HG02943 (cell line): ENCODE data around the gene ZNF277.

ENCODE experiments used
- ATAC-seq: cut with Tn5 transposase; IDR thresholded peaks from one replicate; pipeline ENCODE4 v1.9.1; 2021; ENCODE audit warnings: mild to moderate bottlenecking, low read depth, moderate library complexity; ENCODE audit not compliant: unreplicated experiment

The ZNF277 gene

DNA sequence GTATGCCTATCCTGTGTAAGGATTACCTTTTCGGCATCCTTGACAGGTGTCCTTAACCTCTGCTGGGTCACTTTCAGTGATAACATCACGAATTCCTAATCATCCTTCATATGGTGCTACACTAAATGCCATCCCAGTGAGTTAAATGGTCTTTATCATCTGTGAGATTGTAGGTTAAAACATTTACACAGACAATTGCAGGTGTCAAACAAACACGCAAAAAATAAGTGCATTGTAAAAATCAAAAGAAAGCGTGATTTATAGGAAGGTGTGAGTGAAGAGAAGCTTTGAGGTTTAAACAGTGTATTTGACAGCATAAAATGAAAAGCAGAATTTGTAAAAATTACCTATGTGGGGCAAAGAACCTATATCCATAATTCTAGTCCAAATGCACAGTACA lies 132.3 kb downstream of the ZNF277 start:
- ATAC-seq, result no peak

DNA sequence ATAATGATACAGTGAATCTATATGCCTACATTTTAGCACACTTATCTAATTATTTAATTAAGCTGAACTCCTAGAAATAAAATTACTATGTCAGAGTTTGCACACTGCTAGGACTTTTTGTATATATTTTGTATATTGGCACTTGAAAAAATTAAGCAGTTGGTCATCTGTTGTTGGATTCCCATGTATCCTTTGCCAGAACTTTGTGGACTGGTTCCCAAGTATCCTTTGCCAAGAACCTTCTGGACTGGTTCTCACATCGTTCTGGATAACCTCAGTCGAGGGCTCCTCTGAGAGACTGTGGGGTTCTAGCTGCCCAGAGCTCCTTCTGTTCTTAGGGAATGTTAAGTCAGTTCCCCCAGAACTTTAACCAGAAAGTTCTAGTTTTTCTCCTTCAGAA lies 135.0 kb downstream of the ZNF277 start:
- ATAC-seq, result no peak

- ATAC-seq, result no peak
Observed at GRCh38 chr7:112346381-112347060, 140.0 kb downstream of the ZNF277 start.

DNA sequence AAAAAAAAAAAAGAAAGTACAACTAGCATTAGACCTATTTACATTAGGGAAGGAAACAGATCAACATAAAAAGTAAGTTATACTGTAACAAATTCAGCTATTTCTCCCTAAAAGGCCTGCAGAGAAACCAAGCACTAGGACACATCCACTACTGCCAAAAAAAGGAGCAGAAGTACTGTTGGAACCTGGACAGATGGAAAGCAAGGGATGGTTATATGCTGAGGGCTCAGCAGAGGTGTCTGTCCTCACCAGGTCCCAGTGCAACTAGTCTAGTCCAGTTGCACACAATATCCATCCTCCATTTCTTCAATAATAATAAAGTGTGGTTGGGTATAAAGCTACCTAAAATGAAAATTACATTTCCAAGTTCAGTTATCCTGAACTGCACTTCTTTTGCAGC lies 140.6 kb downstream of the ZNF277 start:
- no peak for ATAC-seq

- no peak for ATAC-seq
Observed at GRCh38 chr7:112350585-112350984, 144.1 kb downstream of the ZNF277 start.

DNA sequence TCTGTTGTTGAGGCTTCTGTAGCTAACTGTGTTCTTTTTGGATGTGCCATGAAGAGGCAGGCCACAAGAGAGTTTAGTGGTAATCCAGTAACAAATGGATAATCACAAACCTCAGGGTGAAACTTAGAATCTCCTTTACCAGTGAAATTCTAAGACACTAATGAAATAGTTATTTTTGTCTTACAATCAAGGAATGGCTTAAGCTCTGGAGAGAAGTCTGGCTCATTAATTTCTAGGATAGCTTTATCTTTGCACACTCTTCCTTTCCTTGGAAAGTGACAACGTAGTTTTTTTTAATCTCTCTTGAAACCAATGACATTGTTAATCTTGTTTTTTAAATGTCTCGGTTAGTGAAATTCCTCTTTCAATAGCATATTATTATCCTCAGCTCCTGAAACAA lies 150.1 kb downstream of the ZNF277 start:
- ATAC-seq, result no peak

DNA sequence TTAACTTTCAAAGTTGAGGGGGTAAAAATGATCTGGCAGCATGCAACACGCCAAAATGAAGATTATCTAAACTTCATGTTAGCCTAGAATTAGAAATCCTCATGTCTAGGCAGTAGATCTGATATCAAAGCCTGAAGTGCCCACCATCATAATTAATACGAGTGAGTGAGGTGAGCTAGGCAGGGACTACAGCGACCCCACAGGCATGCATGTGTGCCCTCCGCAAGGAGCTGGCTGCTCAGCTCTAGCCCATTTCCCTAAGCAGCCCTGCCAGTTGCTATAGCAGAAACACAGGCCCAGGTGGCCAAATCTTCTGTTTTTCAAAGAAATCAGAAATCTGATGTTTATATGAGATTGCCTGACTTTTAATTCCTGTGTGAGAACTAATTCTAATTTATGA lies 150.6 kb downstream of the ZNF277 start:
- no peak for ATAC-seq

DNA sequence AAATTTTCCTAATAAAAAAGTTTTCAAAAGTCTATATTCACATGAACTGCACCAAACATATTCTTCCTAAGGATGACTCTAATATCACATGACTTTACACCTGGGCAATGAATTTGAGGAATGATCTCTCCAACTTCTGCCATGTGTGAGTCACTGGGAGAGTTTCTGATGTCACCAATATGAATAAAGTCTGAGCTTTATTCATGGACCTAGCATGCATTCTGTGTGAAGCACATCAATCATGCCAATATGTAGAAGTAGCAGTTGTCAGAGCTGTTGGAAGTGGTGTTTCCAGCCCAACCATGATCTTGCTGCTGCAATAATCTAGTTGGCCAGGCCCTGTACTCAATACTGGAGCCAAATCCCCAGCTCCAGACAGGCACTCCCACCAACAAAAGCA lies 152.0 kb downstream of the ZNF277 start:
- no peak for ATAC-seq

DNA sequence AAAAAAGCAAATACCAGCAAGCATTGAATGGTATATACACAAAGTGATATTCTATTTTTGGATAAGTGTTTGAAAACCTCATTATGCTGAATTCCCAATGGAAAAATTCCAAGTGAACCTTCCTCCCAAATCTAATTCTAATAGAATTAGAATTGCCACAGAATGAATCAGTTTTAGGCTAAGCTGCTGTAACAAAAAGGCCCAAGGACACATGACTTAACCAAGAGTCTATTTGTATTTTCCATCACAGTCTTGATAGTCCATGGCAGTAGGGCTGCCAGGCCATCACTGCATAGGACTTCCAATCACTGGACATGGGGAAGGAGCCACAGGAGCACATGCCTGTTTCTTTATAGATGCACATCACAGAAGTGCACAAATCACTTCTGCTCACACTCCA lies 152.6 kb downstream of the ZNF277 start:
- ATAC-seq, result no peak

DNA sequence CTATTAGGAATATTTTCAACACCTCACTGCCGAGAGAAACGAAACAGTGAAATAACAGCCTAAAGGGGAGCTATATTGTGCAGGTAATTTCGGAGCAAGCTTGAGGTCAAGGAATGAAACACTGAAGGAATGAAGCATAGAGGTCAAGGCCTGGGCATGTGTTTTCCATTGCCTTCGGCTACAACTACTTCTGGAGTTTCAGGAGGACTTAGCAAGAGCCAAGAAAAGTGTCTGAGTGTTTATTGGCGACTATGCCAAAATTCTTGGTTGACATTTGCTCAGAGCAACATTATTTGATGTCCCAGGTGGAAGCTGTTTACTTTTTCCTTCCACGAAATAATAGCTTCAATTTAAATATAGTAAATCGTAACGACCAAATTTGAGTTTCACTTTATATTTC lies 154.2 kb downstream of the ZNF277 start:
- no peak for ATAC-seq

- no peak for ATAC-seq
Observed at GRCh38 chr7:112361154-112361553, 154.7 kb downstream of the ZNF277 start.

GRCh38 chr7:112362053-112362650 lies 155.7 kb downstream of the ZNF277 start:
- no peak for ATAC-seq

DNA sequence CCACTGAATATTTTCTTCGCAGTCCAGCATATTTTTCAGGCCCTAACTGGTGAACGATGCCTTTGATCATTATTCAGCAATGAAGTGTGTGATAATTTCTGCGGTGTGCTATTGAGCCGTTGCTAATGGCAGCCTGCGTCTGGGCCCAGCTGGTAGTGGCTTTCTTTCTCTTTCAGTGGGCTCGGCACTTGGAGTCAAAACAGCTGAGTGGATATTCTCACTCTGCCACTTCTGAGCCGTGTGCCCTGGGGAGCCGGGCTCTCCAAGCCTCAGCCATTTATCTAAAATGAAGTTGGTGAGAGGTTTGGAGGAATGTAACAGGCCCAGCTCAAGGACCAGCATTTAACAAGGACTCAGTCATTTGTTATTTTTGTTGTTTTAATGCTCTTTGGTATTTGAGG lies 156.2 kb downstream of the ZNF277 start:
- no peak for ATAC-seq

DNA sequence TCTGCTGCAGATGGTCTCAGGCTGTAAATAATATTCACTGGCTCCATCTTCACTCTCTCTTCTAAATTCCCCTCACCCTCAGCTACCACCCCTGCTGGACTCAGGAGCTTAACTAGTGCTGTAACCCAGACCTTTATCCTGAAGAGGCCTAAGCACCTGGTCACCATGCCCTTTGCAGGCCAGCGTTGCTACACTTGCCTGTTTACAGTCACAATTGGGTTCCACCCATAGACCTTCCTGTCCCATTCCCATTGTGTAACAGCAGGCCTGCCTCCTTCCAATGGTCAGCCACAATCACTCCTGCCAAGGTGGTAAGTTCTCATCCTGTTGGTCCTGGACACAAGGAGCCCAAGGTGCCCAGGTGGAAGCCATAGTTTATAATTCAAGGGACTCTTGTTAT lies 157.9 kb downstream of the ZNF277 start:
- no peak for ATAC-seq

GRCh38 chr7:112365551-112365950 lies 159.1 kb downstream of the ZNF277 start:
- ATAC-seq, result no peak

DNA sequence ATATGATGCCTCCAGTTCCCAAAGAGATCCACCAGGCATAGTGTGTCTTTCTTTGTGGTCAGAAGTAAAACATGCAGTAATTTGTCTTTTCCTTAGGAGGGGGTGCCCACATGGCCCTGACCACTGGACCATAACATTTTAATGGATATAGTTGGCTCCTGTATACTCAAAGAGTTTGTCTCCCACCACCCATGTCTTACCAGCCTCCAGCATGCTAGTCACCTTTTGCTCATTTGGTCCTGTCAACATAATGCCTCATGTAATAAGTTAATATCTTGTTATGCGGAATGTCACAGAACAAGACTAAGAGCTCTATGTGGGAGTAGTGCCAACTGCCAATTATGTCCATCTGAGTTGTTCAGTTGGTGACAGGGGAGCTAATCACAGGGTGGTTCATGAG lies 160.4 kb downstream of the ZNF277 start:
- no peak for ATAC-seq

DNA sequence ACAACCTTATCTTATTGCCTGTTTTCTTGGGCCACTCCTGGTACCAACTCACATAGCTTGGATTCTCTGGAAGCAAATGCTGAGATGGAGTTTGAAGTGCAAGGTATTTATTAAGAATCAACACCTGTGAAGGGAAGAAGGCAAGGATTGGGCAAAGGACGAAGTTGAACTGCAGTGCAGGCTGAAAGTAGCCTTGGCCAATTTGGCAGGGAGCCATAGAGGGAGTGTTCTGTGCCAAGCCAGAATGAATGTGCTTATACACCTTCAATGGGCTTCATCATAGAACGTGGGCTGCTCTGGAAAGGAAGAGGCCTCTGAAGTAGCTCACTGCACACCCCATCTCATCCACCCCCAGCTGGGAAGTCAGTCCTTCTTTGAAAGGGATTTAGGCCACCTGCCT lies 163.9 kb downstream of the ZNF277 start:
- no peak for ATAC-seq

GRCh38 chr7:112371701-112372100 lies 165.2 kb downstream of the ZNF277 start:
- ATAC-seq, result no peak

- ATAC-seq, result no peak
Observed at GRCh38 chr7:112372101-112372500, 165.6 kb downstream of the ZNF277 start.

DNA sequence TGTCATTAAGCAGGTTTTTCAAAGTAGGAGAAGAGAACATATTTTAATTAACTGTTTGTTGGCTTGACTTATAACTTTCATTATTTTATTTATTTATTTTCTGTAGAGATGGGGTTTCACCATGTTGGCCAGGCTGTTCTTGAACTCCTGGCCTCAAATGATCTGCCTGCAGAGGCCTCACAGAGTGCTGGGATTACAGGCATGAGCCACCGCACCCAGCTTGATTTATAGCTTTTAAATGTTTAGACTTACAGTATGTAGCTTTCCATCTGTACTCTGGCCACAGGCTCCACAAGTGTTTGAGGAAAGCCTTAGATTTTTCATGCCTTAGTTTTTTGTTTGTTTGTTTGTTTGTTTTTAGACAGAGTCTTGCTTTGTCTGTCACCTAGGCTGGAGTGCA lies 171.1 kb downstream of the ZNF277 start:
- no peak for ATAC-seq

DNA sequence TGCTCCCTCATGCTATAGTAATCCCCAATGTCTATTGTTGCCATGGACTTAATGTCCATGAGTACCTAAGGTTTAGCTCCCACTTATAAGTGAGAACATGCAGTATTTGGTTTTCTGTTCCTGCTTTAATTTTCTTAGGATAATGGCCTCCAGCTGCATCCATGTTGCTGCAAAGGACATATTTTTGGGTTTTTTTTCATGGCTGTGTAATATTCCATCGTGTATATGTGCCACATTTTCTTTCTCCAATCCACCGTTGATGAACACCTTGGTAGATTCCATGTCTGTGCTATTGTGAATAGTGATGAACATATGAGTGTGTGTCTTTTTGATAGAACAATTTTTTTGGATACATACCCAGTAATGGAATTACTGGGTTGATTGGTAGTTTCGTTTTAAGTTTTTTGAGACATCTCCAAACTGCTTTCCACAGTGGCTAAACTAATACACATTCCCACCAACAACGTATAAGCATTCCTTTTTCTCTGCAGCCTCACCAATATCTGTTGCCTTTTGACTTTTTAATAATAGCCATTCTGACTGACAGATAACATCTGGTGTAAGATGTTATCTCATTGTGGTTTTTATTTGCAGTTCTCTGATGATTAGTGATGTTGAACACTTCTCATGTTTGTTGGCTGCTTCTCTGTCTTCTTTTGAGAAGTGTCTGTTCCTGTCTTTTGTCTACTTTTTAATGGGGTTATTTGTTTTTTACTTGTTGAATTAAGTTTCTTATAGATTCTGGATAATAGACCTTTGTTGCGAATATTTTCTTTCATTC lies 175.0 kb downstream of the ZNF277 start:
- ATAC-seq, result no peak
